Measurements from ENCODE around the gene CPEB2. TPM values are rescaled to one million over a fixed set of nuclear protein-coding genes. Genes with fewer than 3 reads are reported as not detected.

Gene CPEB2
- total and polyA plus RNA-seq, 12 donors = 3.2 to 15.8 (median 8.7) TPM

GRCh38 chr4:15020502-15021286 is 18.4 kb downstream of the CPEB2 start:
- Histone ChIP-seq H3K27me3 (no peaks in the 10 kb centered on the region), H3K36me3 (replicated peaks in 1 of 2) (peaks cover 0 to 3% of the 10 kb centered on the region in 2 donors), H3K9me3 (replicated peaks in 1 of 3) (peaks cover 0 to 9% (median 0%) of the 10 kb centered on the region in 3 donors), H3K27ac (no peak overlapping the region), H3K4me3 (no peak overlapping the region), H3K4me1 (replicated peaks in 1 of 2) (peaks cover 0 to 26% of the 10 kb centered on the region in 2 donors)
- no peak for DNase-seq
- no peak for TF ChIP-seq POLR2A (IDR thresholded peaks at IDR 0.05)
- TF ChIP-seq, protein P1, sequence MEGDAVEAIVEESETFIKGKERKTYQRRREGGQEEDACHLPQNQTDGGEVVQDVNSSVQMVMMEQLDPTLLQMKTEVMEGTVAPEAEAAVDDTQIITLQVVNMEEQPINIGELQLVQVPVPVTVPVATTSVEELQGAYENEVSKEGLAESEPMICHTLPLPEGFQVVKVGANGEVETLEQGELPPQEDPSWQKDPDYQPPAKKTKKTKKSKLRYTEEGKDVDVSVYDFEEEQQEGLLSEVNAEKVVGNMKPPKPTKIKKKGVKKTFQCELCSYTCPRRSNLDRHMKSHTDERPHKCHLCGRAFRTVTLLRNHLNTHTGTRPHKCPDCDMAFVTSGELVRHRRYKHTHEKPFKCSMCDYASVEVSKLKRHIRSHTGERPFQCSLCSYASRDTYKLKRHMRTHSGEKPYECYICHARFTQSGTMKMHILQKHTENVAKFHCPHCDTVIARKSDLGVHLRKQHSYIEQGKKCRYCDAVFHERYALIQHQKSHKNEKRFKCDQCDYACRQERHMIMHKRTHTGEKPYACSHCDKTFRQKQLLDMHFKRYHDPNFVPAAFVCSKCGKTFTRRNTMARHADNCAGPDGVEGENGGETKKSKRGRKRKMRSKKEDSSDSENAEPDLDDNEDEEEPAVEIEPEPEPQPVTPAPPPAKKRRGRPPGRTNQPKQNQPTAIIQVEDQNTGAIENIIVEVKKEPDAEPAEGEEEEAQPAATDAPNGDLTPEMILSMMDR (IDR thresholded peaks at IDR 0.05) = no peak
- WGBS, 4 donors = 82 to 88% (median 86%) methylated on average over 7 of the region's 7 CpGs
- intact Hi-C loops (cut with DNase I) = no loop called here

DNA sequence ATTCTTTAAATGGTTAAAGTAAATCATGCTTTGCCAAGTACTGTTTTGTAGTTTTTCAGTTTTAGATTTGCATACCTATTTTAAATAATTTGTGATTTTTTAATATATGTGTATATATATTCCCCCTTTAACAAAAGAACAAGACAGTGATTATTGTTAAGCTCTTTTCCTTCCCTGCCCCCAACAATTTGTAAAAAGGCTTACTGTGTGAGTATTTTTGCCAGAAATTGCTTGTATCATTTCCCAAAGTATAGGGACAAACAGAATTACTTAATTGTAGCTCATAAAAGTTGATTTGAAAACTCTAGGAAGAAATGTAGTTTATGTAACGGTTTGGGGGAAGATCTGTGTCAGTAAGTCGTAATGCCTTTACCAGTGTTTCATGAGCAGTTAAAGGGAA is 19.0 kb downstream of the CPEB2 start:
- no peak overlapping the region for H3K4me3 ChIP-seq
- peaks cover 0 to 26% of the 10 kb centered on the region in 2 donors for H3K4me1 ChIP-seq (replicated peaks in 1 of 2)
- no peak overlapping the region for H3K27ac ChIP-seq
- TF ChIP-seq, protein P1 (IDR thresholded peaks at IDR 0.05) = no peak
- no peak for TF ChIP-seq POLR2A (IDR thresholded peaks at IDR 0.05)
- H3K27me3 ChIP-seq = no peaks in the 10 kb centered on the region
- intact Hi-C loops (cut with DNase I) = no loop called here
- DNase-seq = no peak
- H3K36me3 ChIP-seq (replicated peaks in 1 of 2) = peaks cover 0 to 3% of the 10 kb centered on the region in 2 donors
- H3K9me3 ChIP-seq (replicated peaks in 1 of 3) = peaks cover 0 to 9% (median 0%) of the 10 kb centered on the region in 3 donors
- 35 to 54% (median 42%) methylated on average over 2 of the region's 2 CpGs for WGBS, 4 donors

DNA sequence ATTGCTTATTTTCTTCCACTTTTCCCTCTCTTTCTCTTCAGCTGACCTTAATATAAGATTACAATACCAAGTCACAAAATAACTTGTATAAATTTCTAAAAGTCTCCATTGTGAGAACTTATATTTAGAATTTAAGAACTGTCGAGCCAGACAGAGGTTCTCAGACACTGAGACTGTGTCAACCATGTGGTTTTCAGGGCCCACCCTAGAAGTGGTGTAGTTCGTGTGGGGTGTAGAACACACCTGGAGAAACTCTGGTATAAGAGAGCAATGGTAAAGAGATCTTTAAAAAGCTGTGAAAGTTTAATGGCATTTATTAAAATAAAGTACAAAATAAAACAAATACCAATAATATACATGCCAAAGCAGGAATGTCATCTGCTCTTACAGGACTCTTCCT is 19.7 kb downstream of the CPEB2 start:
- peaks cover 0 to 26% of the 10 kb centered on the region in 2 donors for H3K4me1 ChIP-seq (replicated peaks in 1 of 2)
- H3K36me3 ChIP-seq (replicated peaks in 1 of 2) = peaks cover 0 to 3% of the 10 kb centered on the region in 2 donors
- H3K27ac ChIP-seq = no peak overlapping the region
- intact Hi-C loops (cut with DNase I) = no loop called here
- H3K27me3 ChIP-seq = no peaks in the 10 kb centered on the region
- no peak for DNase-seq
- TF ChIP-seq, protein P1 (IDR thresholded peaks at IDR 0.05) = no peak
- H3K4me3 ChIP-seq = no peak overlapping the region
- 75 to 92% (median 87%) methylated on average over 2 of the region's 2 CpGs for WGBS, 4 donors
- peaks cover 0 to 9% (median 0%) of the 10 kb centered on the region in 3 donors for H3K9me3 ChIP-seq (replicated peaks in 1 of 3)

DNA sequence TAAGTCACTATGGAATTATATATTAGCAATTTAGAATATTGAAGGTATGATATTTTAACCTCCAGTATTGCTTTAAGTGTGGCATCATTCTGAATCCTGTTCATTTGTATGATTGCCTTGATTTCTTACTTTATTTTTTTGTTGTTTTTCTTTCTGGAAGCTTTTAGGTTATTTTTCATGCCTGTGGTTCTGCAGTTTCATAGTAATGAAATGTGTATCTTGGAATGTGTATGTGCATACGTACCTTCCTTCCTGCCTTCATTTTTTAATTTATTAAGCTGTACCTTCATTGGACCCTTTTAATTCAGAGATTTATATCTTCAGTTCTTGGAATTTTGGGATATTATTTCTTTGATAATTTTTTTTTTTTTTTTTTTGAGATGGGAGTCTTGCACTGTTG is 22.1 kb downstream of the CPEB2 start:
- no peaks in the 10 kb centered on the region for H3K27me3 ChIP-seq
- H3K4me3 ChIP-seq = no peak overlapping the region
- intact Hi-C loops (cut with DNase I) = no loop called here
- no peak overlapping the region for H3K27ac ChIP-seq
- TF ChIP-seq, protein P1 (IDR thresholded peaks at IDR 0.05) = no peak
- no peak for TF ChIP-seq POLR2A (IDR thresholded peaks at IDR 0.05)
- 0% methylated on average over 1 of the region's 1 CpG for WGBS, 4 donors
- no peaks in the 10 kb centered on the region for H3K36me3 ChIP-seq (replicated peaks in 1 of 2)
- no peak for DNase-seq
- H3K9me3 ChIP-seq (replicated peaks in 1 of 3) = peaks cover 0 to 9% (median 0%) of the 10 kb centered on the region in 3 donors
- H3K4me1 ChIP-seq (replicated peaks in 1 of 2) = peaks cover 0 to 17% of the 10 kb centered on the region in 2 donors

Data from adrenal gland (tissue), 12 donors.